Measurements from ENCODE around the gene DMRTB1.

The DMRTB1 gene

GRCh38 chr1:53438427-53439336 lies 20.5 kb upstream of the DMRTB1 start:
- DNase-seq = no peak

GRCh38 chr1:53439337-53440207 lies 19.6 kb upstream of the DMRTB1 start:
- no peak for DNase-seq

- DNase-seq = no peak
These were observed 18.6 kb upstream of the DMRTB1 start for GRCh38 chr1:53440633-53441032.

GRCh38 chr1:53442299-53442698 lies 16.9 kb upstream of the DMRTB1 start:
- DNase-seq = no peak

DNA sequence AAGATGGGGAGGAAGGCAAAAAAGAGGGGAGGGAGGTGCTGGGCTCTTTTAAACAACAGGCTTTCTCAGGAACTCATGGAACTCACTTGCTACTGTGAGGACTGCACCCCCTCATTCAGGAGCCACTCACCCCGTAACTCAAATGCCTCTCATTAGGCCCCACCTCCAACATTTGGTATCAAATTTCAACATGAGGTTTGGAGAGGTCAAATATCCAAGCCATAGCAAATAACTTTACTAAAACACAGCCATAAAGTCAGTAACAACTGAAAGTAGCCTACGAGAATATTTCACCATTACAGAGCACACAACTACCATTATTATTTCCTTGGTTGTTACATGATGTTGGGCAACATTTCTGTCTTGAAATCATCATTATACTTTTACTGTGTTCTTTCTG lies 13.1 kb upstream of the DMRTB1 start:
- DNase-seq = no peak

GRCh38 chr1:53447413-53447812 lies 11.8 kb upstream of the DMRTB1 start:
- no peak for DNase-seq

DNA sequence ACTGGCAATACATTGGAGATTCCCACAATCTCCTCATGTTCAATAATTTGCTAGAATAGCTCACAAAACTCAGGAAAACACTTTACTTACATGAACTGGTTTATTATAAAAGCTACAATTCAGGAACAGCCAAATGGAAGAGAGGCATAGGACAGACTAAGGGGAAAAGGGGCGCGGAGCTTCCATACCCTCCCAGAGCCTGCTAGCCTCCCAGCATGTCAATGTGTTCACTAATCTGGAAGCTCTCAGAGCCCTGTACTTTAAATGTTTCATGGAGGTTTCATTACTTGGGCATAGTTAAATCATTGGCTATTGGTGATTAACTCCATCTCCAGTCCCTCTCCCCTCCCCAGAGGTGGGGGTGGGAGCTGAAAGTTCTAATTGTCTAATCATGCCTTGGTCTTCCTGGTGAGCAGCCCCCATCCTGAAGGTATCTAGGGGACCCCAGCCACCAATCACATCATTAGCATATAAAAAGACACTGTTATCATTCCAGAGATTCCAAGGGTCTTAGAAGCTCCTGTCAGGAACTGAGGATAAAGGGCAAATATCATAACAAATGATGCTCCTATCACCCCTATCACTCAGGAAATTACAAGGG lies 10.9 kb upstream of the DMRTB1 start:
- no peak for DNase-seq

DNA sequence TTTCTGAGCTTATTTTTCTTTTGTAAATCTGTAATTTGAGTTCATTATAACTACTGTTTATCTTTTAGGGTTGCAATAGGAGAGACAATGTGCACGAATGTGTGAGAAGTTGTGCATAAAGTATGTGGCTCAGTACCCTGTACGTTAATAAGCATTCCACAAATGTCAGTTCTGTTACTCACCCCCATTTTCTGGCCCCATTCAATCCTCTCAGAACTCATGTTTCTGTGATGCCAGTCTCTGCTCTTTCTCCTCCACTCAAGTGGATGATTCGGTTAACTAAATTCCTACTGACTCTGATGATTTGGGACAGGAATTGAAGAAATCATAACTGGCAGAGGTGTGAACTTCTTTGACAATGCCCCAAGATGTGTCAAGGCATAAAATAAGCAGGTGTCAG lies 10.2 kb upstream of the DMRTB1 start:
- no peak for DNase-seq

GRCh38 chr1:53449693-53450092 lies 9.5 kb upstream of the DMRTB1 start:
- DNase-seq = no peak

GRCh38 chr1:53450225-53450624 lies 9.0 kb upstream of the DMRTB1 start:
- DNase-seq = no peak

DNA sequence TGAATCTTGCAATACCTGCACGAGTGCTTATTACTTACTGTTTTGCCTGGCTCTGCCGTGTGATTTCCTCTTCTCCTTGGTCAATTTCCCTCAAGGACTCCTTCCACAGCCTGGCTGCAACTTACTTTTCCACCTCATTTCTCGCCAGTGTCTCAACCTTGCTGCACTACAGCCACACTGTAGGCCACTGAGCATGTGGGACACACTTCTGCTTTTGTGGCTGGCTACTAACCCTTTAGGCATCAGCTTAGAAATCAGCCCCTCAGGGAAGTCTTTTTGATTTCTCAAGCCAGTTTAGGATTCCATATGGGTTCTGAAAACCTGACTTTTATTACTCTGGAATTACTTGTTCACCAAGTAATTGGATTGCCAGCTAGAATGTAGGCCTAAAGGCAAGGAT lies 5.2 kb upstream of the DMRTB1 start:
- DNase-seq = no peak

DNA sequence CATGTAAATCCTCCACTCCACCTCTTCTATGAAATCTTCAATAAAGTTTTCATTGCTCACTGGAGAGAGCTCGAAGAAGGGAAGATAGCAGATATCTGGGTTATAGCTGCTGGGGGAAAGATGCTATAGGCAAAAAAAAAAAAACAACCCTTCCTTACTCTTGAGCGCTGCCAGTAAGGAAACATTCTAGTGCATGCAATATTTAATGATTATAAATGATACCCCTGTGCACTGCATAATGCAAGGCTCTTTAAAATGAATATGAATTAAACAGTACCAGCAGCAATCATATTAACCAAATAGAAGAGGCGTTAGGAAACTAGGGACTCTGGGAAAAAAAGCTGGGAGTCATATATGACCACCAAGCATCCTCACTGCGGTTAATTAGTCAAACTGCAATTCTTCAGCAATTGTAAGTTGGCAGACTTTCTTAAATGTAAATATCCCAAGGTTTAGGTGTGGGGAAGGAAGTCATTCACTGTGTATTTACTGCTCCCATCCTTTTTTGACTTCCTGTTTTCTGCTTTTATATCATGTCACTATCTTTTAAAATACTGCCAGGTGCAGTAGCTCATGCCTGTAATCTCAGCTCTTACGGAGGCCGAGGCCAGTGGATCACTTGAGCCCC lies 3.7 kb upstream of the DMRTB1 start:
- no peak for DNase-seq

DNA sequence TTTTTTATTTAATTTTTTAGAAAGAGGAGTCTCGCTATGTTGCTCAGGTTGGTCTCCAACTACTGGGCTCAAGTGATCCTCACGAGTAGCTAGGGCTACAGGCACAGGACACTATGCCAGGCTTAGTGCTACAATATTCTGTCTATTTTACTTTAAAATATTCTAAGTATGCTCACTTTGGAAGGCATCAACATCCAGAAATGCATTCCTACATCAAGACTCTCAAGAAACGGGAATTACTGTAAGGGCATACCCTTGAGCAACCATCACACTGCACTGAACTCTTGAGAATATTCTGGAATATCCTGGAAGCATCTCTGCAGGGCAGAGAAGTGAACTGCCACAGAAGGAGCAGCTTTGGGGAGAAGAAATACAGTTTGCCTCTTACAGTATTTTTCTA lies 565 bp upstream of the DMRTB1 start:
- no peak for DNase-seq

GRCh38 chr1:53460211-53460634 lies 1.0 kb downstream of the DMRTB1 start:
- DNase-seq = no peak

DNA sequence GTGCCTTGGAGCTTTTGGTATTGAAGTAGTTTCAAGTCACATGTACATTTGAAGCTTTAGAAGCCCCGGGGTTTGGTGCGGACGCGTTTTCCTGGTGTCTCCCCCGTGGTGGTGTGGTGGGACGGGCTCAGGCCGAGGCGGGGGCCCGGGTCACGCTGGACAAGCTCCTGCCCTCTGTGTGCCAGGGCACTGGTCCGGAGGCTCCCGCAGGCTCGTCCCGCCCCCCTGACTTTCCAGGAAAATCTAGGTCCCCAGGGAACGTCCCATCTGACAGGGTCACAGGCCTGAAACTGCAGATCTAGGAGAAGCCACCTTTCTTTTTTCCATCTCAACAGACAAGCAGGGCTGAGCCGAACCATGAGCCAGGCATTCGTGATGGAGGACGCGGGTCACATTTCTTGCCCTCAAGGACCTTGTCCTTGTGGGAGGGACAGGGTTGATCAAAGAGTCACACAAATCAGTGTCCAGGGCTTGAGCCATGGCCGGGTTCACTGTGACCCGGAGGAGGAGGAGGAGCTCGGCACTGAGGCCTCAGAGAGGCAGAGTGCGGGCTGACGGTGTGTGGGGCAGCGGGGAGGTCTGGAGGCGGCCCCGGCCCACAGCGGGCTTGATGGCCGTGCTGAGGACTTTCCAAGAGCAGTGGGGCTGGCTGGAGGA lies 1.6 kb downstream of the DMRTB1 start:
- DNase-seq = no peak

GRCh38 chr1:53461323-53462044 lies 2.3 kb downstream of the DMRTB1 start:
- DNase-seq = no peak

- no peak for DNase-seq
These were observed 3.0 kb downstream of the DMRTB1 start for GRCh38 chr1:53462193-53462592.

- no peak for DNase-seq
These were observed 3.7 kb downstream of the DMRTB1 start for GRCh38 chr1:53462769-53463501.

DNA sequence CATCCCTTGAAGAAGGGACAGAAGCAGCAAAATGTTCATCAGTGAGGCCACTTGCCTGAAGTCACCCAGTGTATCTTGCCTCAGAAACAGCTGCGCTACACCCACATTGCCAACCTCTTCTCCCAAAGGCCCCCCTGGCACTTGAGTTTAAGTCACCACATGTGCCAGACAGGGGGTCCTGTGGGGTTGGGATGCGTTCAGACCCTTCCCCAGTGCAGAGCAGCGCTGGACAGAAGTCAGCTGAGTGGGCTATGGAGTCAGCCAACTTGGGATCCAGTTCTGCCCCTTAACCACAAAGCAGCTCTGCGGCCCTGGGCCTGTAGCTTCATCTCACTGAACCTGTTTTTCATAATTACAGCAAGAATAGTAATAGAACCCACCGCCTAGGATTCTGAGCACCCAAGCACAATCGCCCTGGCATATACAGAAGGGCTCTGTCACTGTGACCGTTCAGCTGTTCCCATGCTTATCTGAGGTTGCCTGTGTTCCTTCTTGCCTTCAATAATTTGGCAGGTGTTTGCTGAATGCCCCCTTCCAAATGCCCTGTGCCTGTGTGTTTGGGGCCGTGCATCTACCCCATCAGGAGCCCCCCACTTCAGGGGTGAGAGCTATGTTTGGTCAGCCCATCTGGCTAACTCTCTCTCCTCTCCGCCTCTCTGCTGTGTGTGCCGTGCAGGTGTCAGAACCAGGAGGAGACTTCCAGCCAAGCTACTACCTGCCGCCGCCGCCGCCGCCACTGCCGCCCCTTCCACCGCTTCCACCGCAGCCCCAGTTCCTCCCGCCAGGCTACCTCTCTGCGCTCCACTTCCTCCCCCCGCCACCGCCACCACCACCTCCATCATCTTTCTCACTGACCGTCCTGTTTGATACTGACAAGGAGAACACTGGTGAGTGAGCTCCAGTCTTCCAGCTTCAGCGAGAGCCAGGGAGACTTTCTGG lies 5.0 kb downstream of the DMRTB1 start:
- no peak for DNase-seq
